HepG2 (cell line): Measurements from ENCODE around the gene LAMC3. TPM values are rescaled to one million over a fixed set of nuclear protein-coding genes. Genes with fewer than 3 reads are reported as not detected.

ENCODE experiments used
- CAMTA2 ChIP-seq: sonication (generic); formaldehyde crosslinking; IDR thresholded peaks from 2 replicates; pipeline ENCODE4 v1.4.0; 2020; ENCODE audit warnings: mild to moderate bottlenecking, missing genetic modification reagents, borderline replicate concordance
- CBX1 ChIP-seq: IDR thresholded peaks from one replicate; pipeline ENCODE4 v1.6.1; 2016; ENCODE audit warnings: antibody characterized with exemption, low read depth
- DMTF1 ChIP-seq: sonication (generic); formaldehyde crosslinking; IDR thresholded peaks from 2 replicates; pipeline ENCODE4 v1.4.0; 2020; ENCODE audit warnings: mild to moderate bottlenecking, missing genetic modification reagents
- DPF2 ChIP-seq: sonication (generic); formaldehyde crosslinking; IDR thresholded peaks from 2 replicates; pipeline ENCODE4 v1.4.0; 2020; ENCODE audit warnings: mild to moderate bottlenecking, low read depth, missing genetic modification reagents, borderline replicate concordance
- ELF3 ChIP-seq: IDR thresholded peaks from 2 replicates; pipeline ENCODE4 v1.6.1; 2016; ENCODE audit warnings: missing genetic modification reagents, missing compliant biosample characterization
- HDAC1 ChIP-seq: sonication (generic); formaldehyde crosslinking; IDR thresholded peaks from 2 replicates; pipeline ENCODE4 v1.5.1; 2020; ENCODE audit warnings: mild to moderate bottlenecking, missing genetic modification reagents
- IKZF4 ChIP-seq: sonication (generic); formaldehyde crosslinking; IDR thresholded peaks from 2 replicates; pipeline ENCODE4 v1.5.1; 2020; ENCODE audit warnings: borderline replicate concordance, mild to moderate bottlenecking, low read depth, missing genetic modification reagents; ENCODE audit errors: not compliant biosample characterization
- IRF9 ChIP-seq: sonication (generic); formaldehyde crosslinking; IDR thresholded peaks from 2 replicates; pipeline ENCODE4 v1.8.0; 2022; ENCODE audit warnings: missing genetic modification reagents, mild to moderate bottlenecking, borderline replicate concordance
- KLF13 ChIP-seq: sonication (generic); formaldehyde crosslinking; IDR thresholded peaks from 2 replicates; pipeline ENCODE4 v1.4.0; 2020; ENCODE audit warnings: mild to moderate bottlenecking, missing genetic modification reagents
- NFYC ChIP-seq: IDR thresholded peaks from 2 replicates; pipeline ENCODE4 v1.6.1; 2016; ENCODE audit warnings: missing genetic modification reagents, missing compliant biosample characterization
- PRDM4 ChIP-seq: sonication (generic); formaldehyde crosslinking; IDR thresholded peaks from 2 replicates; pipeline ENCODE4 v1.9.0; 2021; ENCODE audit warnings: missing genetic modification reagents, borderline replicate concordance
- SP4 ChIP-seq: sonication (generic); formaldehyde crosslinking; IDR thresholded peaks from 2 replicates; pipeline ENCODE4 v1.8.1; 2023; ENCODE audit warnings: mild to moderate bottlenecking, missing genetic modification reagents
- ZNF124 ChIP-seq: sonication (generic); formaldehyde crosslinking; IDR thresholded peaks from 2 replicates; pipeline ENCODE4 v1.4.0; 2020; ENCODE audit warnings: missing genetic modification reagents
- ZNF142 ChIP-seq: sonication (generic); formaldehyde crosslinking; IDR thresholded peaks from 2 replicates; pipeline ENCODE4 v1.4.0; 2020; ENCODE audit warnings: missing genetic modification reagents
- ZNF232 ChIP-seq: sonication (generic); formaldehyde crosslinking; IDR thresholded peaks from 2 replicates; pipeline ENCODE4 v1.4.0; 2020; ENCODE audit warnings: missing genetic modification reagents, borderline replicate concordance
- ZNF550 ChIP-seq: sonication (generic); formaldehyde crosslinking; IDR thresholded peaks from 2 replicates; pipeline ENCODE4 v1.4.0; 2020; ENCODE audit warnings: mild to moderate bottlenecking, missing genetic modification reagents, borderline replicate concordance
- ZNF784 ChIP-seq: sonication (generic); formaldehyde crosslinking; IDR thresholded peaks from 2 replicates; pipeline ENCODE4 v1.5.1; 2020; ENCODE audit warnings: missing genetic modification reagents, mild to moderate bottlenecking, borderline replicate concordance
- ZNF841 ChIP-seq: sonication (generic); formaldehyde crosslinking; IDR thresholded peaks from 2 replicates; pipeline ENCODE4 v1.8.1; 2023; ENCODE audit warnings: missing genetic modification reagents, borderline replicate concordance
- polyA plus RNA-seq, 8 experiments: library from polyadenylated mRNA; depleted of rRNA in 3 of 8; stranded (reverse) in 7 of 8; unstranded in 1 of 8; fragments of >200 nt; fragmentation: Illumina TruSeq in 4 of 8; extraction: Trizol in 4 of 8; gene quantifications; 2 replicates each; pipeline versions ENCODE4 v1.2.1 to v1.2.3, GENCODE V29; 2011 to 2016; ENCODE audit warnings: low read depth in 4 of 8, missing spikeins in 1 of 8, mixed read lengths in 1 of 8; ENCODE audit not compliant: insufficient read depth in 1 of 8
- total RNA-seq, 5 experiments: library from RNA; depleted of rRNA; stranded (reverse); fragments of >200 nt; fragmentation: Illumina TruSeq; extraction: Trizol; gene quantifications; 2 replicates each; pipeline ENCODE4 v1.2.3, GENCODE V29; 2016; ENCODE audit warnings: low read depth in 1 of 5

The LAMC3 gene
- total and polyA plus RNA-seq, 2 of the 13 experiments (the other 11 are each of a cell fraction or from before 2014, with no cell fraction given) = 0.07 to 0.57 TPM

- TF ChIP-seq KLF13 (CRISPR knock-in tag) (no peak), ZNF124 (CRISPR knock-in tag) (no peak), DMTF1 (no peak), ZNF550 (CRISPR knock-in tag) (no peak), ZNF232 (CRISPR knock-in tag) (no peak), IKZF4 (no peak), HDAC1 (CRISPR knock-in tag) (0 out of 2 replicates have a peak, but pooled peaks have one; percentile 19), CBX1 (no peak), SP4 (CRISPR knock-in tag) (no peak), IRF9 (CRISPR knock-in tag) (no peak), ZNF841 (no peak), ZNF142 (CRISPR knock-in tag) (no peak), PRDM4 (no peak), ELF3 (CRISPR knock-in tag) (peak; percentile 72), CAMTA2 (no peak), DPF2 (CRISPR knock-in tag) (no peak), NFYC (CRISPR knock-in tag) (no peak; the same call in 1 of the 2 replicates), ZNF784 (no peak)
Measured at GRCh38 chr9:131122158-131122557, 113.2 kb downstream of the LAMC3 start (continued).
